NCI-H128 (cell line): Measurements from ENCODE around the gene APOL4.
"Not testable (repeated sequence)": the region's sequence is repeated elsewhere in the genome, so short reads cannot be mapped to it uniquely, and the experiment has no call there.

ENCODE experiments used
- DNase-seq: peaks from one replicate; lab custom pipeline; 2025; ENCODE audit not compliant: unreplicated experiment; lab: John Stamatoyannopoulos, UW

The APOL4 gene

DNA sequence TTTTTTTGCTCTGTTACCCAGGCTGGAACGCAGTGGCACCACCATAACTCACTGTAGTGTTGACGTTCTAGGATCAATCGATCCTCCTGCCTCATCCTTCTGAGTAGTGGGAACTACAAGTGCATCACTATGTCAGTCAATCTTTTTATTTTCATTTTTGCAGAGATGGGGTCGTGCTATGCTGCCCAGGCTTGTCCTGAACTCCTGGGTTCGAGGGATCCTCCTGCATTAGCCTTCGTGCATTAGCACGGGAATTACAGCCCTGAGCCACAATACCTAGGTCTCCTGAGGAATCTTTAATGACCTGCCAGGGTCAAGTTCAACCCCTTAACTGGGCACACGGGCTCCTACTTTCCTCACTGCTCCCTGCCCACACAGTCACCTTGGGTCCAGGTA, 45.5 kb downstream of the APOL4 start:
- DNase-seq = no peak

- no peak for DNase-seq
Observed at GRCh38 chr22:36155702-36156101, 45.9 kb downstream of the APOL4 start.

- no peak for DNase-seq
Observed at GRCh38 chr22:36154423-36154945, 47.1 kb downstream of the APOL4 start.

DNA sequence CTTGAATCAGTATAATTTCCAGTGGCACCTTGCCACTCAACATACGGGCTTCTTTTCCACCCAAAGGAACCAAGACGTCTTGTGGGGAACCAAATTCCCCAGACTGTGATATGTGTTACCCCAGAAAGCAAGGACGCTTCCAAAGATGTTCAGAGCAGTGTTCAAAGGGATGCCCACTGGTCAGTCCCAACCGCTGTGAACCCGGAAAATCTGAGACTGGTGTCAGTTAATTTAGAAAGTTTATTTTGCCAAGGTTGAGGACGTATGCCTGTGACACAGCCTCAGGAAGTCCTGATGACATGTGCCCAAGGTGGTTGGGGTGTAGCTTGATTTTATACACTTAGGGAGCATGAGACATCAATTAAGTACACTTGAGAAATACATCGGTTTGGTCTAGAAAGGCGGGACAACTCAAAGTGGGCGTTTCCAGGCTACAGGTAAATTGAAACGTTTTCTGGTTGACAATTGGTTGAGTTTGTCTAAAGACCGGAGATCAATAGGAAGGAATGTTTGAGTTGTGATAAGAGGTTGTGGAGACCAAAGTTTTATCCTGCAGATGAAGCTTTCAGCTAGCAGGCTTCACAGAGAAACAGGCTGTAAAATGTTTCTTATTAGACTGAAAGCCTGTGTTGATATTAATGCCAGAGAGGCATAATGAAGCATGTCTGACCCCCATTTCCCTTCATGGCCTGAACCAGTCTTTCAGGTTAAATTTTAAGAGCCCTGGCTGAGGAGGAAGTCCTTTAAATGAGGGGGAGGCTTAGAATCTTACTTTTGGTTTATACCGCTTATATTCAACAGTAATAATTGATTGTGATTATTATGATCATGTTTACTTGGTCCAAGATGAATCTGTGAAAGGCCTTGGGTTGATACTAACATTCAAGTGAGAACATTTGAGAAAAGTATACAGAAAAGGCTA, 47.8 kb downstream of the APOL4 start:
- no peak for DNase-seq

DNA sequence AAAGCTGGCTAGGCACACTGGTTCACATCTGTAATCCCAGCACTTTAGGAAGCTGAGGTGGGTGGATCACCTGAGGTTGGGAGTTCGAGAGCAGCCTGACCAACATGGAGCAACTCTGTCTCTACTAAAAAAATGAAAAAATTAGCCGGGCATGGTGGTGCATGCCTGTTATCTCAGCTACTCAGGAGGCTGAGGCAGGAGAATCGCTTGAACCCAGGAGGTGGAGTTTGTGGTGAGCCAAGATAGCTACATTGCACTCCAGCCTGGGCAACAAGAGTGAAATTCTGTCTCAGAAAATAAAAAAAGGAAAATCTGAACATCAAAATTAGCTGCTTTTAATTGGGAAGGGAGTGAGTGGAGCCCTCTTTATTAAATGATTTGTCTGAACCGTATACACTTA, 48.8 kb downstream of the APOL4 start:
- not testable (repeated sequence) for DNase-seq

DNA sequence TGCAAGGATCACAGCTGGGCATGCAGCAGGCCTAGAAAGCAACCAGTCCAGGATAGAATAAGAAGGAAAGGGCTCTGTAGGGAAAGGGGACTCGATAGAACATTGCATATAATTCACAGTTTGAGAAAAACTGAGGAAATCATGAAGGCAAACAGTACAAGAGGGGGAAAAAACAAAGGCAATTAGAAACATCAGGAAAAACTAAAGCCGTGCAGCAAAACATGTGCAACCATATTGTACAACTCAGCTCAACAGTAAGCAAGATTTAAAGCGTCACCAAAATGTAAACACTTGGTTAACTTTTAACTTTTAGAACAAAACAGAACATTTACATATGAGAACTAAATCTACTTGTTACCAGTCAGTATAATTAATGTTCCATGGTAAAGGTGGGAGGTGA, 49.5 kb downstream of the APOL4 start:
- DNase-seq = no peak

- no peak for DNase-seq
Observed at GRCh38 chr22:36151006-36151595, 50.5 kb downstream of the APOL4 start.

GRCh38 chr22:36149441-36149840, 52.2 kb downstream of the APOL4 start:
- no peak for DNase-seq

DNA sequence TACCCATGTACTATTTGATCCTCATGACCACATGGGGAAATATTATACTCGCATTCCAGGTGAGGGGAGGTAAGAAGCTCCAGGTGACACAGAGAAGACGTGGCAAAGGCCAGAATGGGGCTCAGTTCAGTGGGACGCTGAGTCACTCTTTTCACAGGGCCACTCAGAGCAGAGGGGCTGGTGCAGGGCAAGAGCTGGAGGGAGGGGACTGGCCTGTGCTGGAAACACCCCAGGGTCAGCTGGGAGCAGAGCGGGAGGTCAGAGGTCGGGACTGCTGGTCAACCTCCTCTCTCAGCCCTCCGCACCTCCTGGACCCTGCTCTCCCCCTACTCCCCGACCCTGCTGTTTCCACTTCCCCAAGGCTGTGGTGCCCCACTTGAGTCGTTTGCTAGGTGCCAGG, 53.2 kb downstream of the APOL4 start:
- no peak for DNase-seq

- DNase-seq = no peak
Observed at GRCh38 chr22:36147196-36147791, 54.3 kb downstream of the APOL4 start.

DNA sequence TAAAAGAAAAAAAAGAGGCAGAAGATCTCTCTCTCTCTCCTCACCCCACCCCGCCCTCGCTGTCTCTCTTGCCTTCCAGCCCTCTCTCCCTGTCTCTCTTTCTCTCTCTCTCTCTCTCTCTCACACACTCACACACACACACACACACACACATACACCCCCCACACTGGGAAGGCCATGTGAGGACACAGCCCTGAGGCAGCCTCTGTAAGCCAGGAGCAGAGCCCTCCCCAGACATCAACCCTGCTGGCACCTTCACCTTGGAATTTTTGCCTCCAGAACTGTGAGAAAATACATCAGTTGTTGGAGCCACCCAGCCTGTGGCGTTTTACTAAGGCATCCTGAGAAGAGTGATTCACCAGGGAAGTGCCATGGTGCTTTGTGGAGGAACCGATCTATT, 55.7 kb downstream of the APOL4 start:
- no peak for DNase-seq

DNA sequence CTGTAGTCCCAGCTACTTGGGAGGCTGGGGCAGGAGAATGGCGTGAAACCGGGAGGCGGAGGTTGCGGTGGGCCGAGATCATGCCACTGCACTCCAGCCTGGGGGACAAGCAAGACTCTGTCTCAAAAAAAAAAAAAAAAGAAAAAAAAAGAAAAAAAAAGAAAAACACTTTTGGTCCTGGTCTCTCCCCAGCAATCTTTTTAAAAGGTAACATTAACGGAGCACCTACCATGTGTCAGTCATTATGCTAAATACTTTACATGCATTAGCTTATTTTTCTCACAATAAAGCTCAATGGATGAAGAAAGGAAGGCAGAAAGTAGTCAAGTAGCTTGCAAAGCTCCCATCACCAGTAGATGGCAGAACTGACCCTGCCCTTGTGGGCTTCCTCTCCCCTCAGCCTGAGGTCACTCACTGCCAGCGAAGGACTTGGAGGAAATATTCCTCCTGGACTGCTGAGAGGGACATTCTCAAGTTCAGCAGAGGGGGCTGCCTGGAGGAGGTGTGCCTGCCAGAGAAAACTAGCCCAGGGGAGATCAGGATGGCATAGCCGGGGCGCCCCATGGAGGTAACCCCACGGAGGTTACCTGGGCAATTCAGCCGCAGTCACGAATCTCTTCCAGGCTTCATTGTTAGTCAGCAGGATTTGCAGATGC, 56.6 kb downstream of the APOL4 start:
- DNase-seq = no peak

GRCh38 chr22:36143956-36144355, 57.7 kb downstream of the APOL4 start:
- no peak for DNase-seq

- DNase-seq = no peak
Observed at GRCh38 chr22:36143066-36143815, 58.4 kb downstream of the APOL4 start.

GRCh38 chr22:36141481-36141880, 60.1 kb downstream of the APOL4 start:
- DNase-seq = no peak
